HepG2 (cell line): ENCODE measurements around the gene USP17L12.
"Not testable (repeated sequence)": the region's sequence is repeated elsewhere in the genome, so short reads cannot be mapped to it uniquely, and the experiment has no call there.

Source experiments
- FOXP1 ChIP-seq, 2 experiments: fragments of 450-650 bp in 1 of 2; IDR thresholded peaks; 2 replicates each; pipeline ENCODE4 v1.6.1; 2017 to 2018; ENCODE audit warnings: antibody characterized with exemption in 1 of 2
- GFI1 ChIP-seq: sonication (generic); formaldehyde crosslinking; IDR thresholded peaks from 2 replicates; pipeline ENCODE4 v1.5.0; 2020; ENCODE audit warnings: missing genetic modification reagents, mild to moderate bottlenecking, borderline replicate concordance
- ZNF253 ChIP-seq: sonication (generic); formaldehyde crosslinking; IDR thresholded peaks from 2 replicates; pipeline ENCODE4 v1.8.0; 2022; ENCODE audit warnings: mild to moderate bottlenecking, missing genetic modification reagents, borderline replicate concordance
- ZNF335 ChIP-seq: sonication (generic); formaldehyde crosslinking; IDR thresholded peaks from 2 replicates; pipeline ENCODE4 v1.4.0; 2020; ENCODE audit warnings: missing genetic modification reagents
- TF ChIP-seq, protein P1 (sequence below): IDR thresholded peaks from 2 replicates; pipeline ENCODE4 v1.6.1; 2016; ENCODE audit warnings: missing biosample characterization, missing genetic modification reagents, low read depth

GRCh38 chr4:9210357-9210756, 9.6 kb upstream of the USP17L12 start, which contains the start of gene USP17L10:
- not testable (repeated sequence) for TF ChIP-seq FOXP1 (IDR thresholded peaks at IDR 0.05); FOXP1 (CRISPR knock-in tag; IDR thresholded peaks at IDR 0.05); ZNF253 (CRISPR knock-in tag); GFI1; ZNF335 (CRISPR knock-in tag)
- TF ChIP-seq, protein P1, sequence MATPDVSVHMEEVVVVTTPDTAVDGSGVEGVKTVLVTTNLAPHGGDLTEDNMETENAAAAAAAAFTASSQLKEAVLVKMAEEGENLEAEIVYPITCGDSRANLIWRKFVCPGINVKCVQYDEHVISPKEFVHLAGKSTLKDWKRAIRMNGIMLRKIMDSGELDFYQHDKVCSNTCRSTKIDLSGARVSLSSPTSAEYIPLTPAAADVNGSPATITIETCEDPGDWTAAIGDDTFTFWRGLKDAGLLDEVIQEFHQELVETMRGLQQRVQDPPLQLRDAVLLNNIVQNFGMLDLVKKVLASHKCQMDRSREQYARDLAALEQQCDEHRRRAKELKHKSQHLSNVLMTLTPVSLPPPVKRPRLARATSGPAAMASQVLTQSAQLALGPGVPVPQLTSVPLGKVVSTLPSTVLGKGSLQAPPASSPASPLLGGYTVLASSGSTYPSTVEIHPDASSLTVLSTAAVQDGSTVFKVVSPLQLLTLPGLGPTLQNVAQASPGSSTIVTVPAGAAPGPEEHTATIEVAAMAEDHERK (CRISPR knock-in tag), result not testable (repeated sequence)
